HCT116 (cell line): ENCODE results near the gene FRAS1. TPM values are rescaled to one million over a fixed set of nuclear protein-coding genes. Genes with fewer than 3 reads are reported as not detected.

Experiments
- ATAC-seq: fragments of 200-7000 bp; cut with Tn5 transposase; 2 replicates; pipeline ENCODE4 v1.9.1; 2020; ENCODE audit warnings: mild to moderate bottlenecking, moderate library complexity
- BruUV-seq: library from RNA; stranded (reverse); fragments of 400-500 nt; replicated peaks from 2 replicates; lab custom pipeline; 2021; lab: Mats Ljungman, UMichigan
- CTCF ChIA-PET: fragments of 300-600 bp; sonication (Branson Sonifier 250); formaldehyde crosslinking; loops from one replicate; lab custom pipeline; 2021; ENCODE audit warnings: antibody characterized with exemption; lab: Charles Lee
- POLR2A ChIA-PET: fragments of 300-600, 350-600 bp; sonication (Branson Sonifier 250); formaldehyde crosslinking; loops from one replicate; lab custom pipeline; 2021; ENCODE audit warnings: antibody characterized with exemption; lab: Charles Lee
- RAD21 ChIA-PET, 2 experiments: fragments of 300-600 bp; sonication (Branson Sonifier 250); formaldehyde crosslinking; loops; one replicate each; lab custom pipeline; 2023; ENCODE audit warnings: low total read pairs in 2 of 2; ENCODE audit not compliant: uncharacterized antibody in 2 of 2, unreplicated experiment in 2 of 2, low non-redundant PET in 1 of 2; lab: Charles Lee
- DNase-seq: peaks from one replicate; pipeline ENCODE4 v3.0.0-alpha.2; 2010; ENCODE audit warnings: low read depth, low spot score
- H2AFZ ChIP-seq: fragments of 200-600 bp; shearing (Covaris generic), sonication (generic); 2 replicates; pipeline ENCODE4 v1.6.1; 2017; ENCODE audit warnings: low read depth, mixed run types, mixed read lengths, antibody characterized with exemption, low read length; ENCODE audit not compliant: poor library complexity, severe bottlenecking
- H3K27ac ChIP-seq: 2 replicates; pipeline ENCODE4 v1.5.1; 2012; ENCODE audit warnings: low read depth, low read length
- H3K27me3 ChIP-seq: fragments of 200-600 bp; sonication (generic); 2 replicates; pipeline ENCODE4 v1.6.1; 2016; ENCODE audit warnings: mixed run types, low read length, mixed read lengths; ENCODE audit not compliant: insufficient read depth
- H3K36me3 ChIP-seq, 2 experiments: fragments of 200-500 bp in 1 of 2; fragments of 200-600 bp in 1 of 2; sonication (Bioruptor generic) in 1 of 2; sonication (generic) in 1 of 2; 2 replicates each; pipeline versions ENCODE4 v1.5.1 to v1.6.1; 2014 to 2016; ENCODE audit warnings: low read length in 2 of 2, inconsistent platforms in 1 of 2, mixed read lengths in 1 of 2, mixed run types in 1 of 2; ENCODE audit not compliant: insufficient read depth in 2 of 2, control insufficient read depth in 1 of 2
- H3K4me1 ChIP-seq, 2 experiments: fragments of 200-600 bp in 1 of 2; sonication (generic) in 1 of 2; 2 replicates each; pipeline versions ENCODE4 v1.5.1 to v1.6.1; 2012 to 2017; ENCODE audit warnings: low read length in 2 of 2, inconsistent platforms in 1 of 2, mild to moderate bottlenecking in 1 of 2, mixed read lengths in 1 of 2, mixed run types in 1 of 2, moderate library complexity in 1 of 2; ENCODE audit not compliant: insufficient read depth in 2 of 2, control insufficient read depth in 1 of 2
- H3K4me2 ChIP-seq: fragments of 200-600 bp; sonication (generic); 2 replicates; pipeline ENCODE4 v1.6.1; 2017; ENCODE audit warnings: mixed run types, low read length, mixed read lengths
- H3K4me3 ChIP-seq, 2 experiments: fragments of 200-600 bp in 1 of 2; sonication (generic) in 1 of 2; replicated peaks in 1 of 2; 2 replicates each; pipeline ENCODE4 v1.5.1; 2011 to 2016; ENCODE audit warnings: low read length in 2 of 2, control low read depth in 1 of 2, low read depth in 1 of 2, mild to moderate bottlenecking in 1 of 2, mixed read lengths in 1 of 2, mixed run types in 1 of 2
- H3K79me2 ChIP-seq: fragments of 200-600 bp; sonication (generic); 2 replicates; pipeline ENCODE4 v1.6.1; 2017; ENCODE audit warnings: mild to moderate bottlenecking, mixed run types, low read length, moderate library complexity, mixed read lengths; ENCODE audit not compliant: insufficient read depth
- H3K9ac ChIP-seq: fragments of 200-600 bp; sonication (generic); 2 replicates; pipeline ENCODE4 v1.6.1; 2016; ENCODE audit warnings: low read length, mixed read lengths
- H3K9me2 ChIP-seq: fragments of 200-600 bp; sonication (generic), shearing (Covaris generic); 2 replicates; pipeline ENCODE4 v1.6.1; 2017; ENCODE audit warnings: mixed run types, mild to moderate bottlenecking, moderate library complexity; ENCODE audit not compliant: insufficient read depth
- H3K9me3 ChIP-seq, 2 experiments: fragments of 200-500 bp in 1 of 2; fragments of 200-600 bp in 1 of 2; sonication (Bioruptor generic) in 1 of 2; sonication (generic) in 1 of 2; 2 replicates each; pipeline ENCODE4 v1.6.1; 2014 to 2017; ENCODE audit warnings: low read length in 2 of 2, mixed read lengths in 2 of 2, inconsistent platforms in 1 of 2, low read depth in 1 of 2, mild to moderate bottlenecking in 1 of 2, mixed run types in 1 of 2, moderate library complexity in 1 of 2; ENCODE audit not compliant: control insufficient read depth in 1 of 2, insufficient read depth in 1 of 2
- H4K20me1 ChIP-seq: fragments of 200-600 bp; sonication (generic), shearing (Covaris generic); 2 replicates; pipeline ENCODE4 v1.6.1; 2017; ENCODE audit warnings: mixed run types, mild to moderate bottlenecking, moderate library complexity; ENCODE audit not compliant: insufficient read depth
- CTCF ChIP-seq, 3 experiments: fragments of 200-600 bp in 1 of 3; sonication (generic) in 1 of 3; IDR thresholded peaks in 2 of 3; conservative IDR thresholded peaks in 1 of 3; 2 replicates each; pipeline ENCODE4 v1.5.1; 2012 to 2017; ENCODE audit warnings: low read depth in 2 of 3, low read length in 2 of 3, antibody characterized with exemption in 1 of 3, borderline replicate concordance in 1 of 3, control low read depth in 1 of 3, mild to moderate bottlenecking in 1 of 3, mixed read lengths in 1 of 3, mixed run types in 1 of 3, moderate library complexity in 1 of 3; ENCODE audit not compliant: insufficient read depth in 1 of 3
- ELF1 ChIP-seq: IDR thresholded peaks from 2 replicates; pipeline ENCODE4 v1.6.1; 2012; ENCODE audit warnings: low read depth, borderline replicate concordance
- EZH2phosphoT487 ChIP-seq: fragments of 200-600 bp; IDR thresholded peaks from 2 replicates; pipeline ENCODE4 v1.6.1; 2018; ENCODE audit warnings: antibody characterized with exemption, borderline replicate concordance
- JUND ChIP-seq: IDR thresholded peaks from 2 replicates; pipeline ENCODE4 v1.6.1; 2012
- POLR2A ChIP-seq: IDR thresholded peaks from 2 replicates; pipeline ENCODE4 v1.7.0; 2011; ENCODE audit warnings: borderline replicate concordance; ENCODE audit not compliant: insufficient read depth, insufficient read length; ENCODE audit errors: extremely low read depth
- SIN3A ChIP-seq: IDR thresholded peaks from 2 replicates; pipeline ENCODE4 v1.6.1; 2012; ENCODE audit warnings: low read depth
- SP1 ChIP-seq: IDR thresholded peaks from 2 replicates; pipeline ENCODE4 v1.6.1; 2012; ENCODE audit warnings: low read depth
- TCF7L2 ChIP-seq: IDR thresholded peaks from 2 replicates; pipeline ENCODE4 v1.7.0; 2011; ENCODE audit warnings: borderline replicate concordance, inconsistent platforms; ENCODE audit not compliant: insufficient read depth, insufficient read length; ENCODE audit errors: extremely low read depth
- YY1 ChIP-seq: IDR thresholded peaks from 2 replicates; pipeline ENCODE4 v1.6.1; 2011; ENCODE audit warnings: low read length, low read depth, moderate library complexity, mild to moderate bottlenecking; ENCODE audit not compliant: insufficient replicate concordance; ENCODE audit errors: extremely low read depth
- intact Hi-C: fragments of 100-400 bp; cut with micrococcal nuclease; formaldehyde crosslinking; loops from 2 replicates; pipeline ENCODE4 v1.10.0; 2022
- total RNA-seq: library from RNA; stranded (reverse); gene quantifications from one replicate; pipeline ENCODE4 v1.2.1, GENCODE V29; 2021; ENCODE audit not compliant: unreplicated experiment

Gene FRAS1
- total RNA-seq, 1 experiment from 2014 or later: 33.5 TPM

- Histone ChIP-seq H3K4me2 (peak overlapping the region; percentile 4), H3K4me1 (peaks cover 7 to 18% of the 10 kb centered on the region in 2 experiments; a peak in 3 of 4 replicates), H2AFZ (no peak overlapping the region), H3K36me3 (no peaks in the 10 kb centered on the region), H3K27me3 (no peaks in the 10 kb centered on the region), H3K9me2 (no peaks in the 10 kb centered on the region), H3K79me2 (peaks cover 65% of the 10 kb centered on the region), H3K9me3 (no peaks in the 10 kb centered on the region), H3K4me3 (no peak overlapping the region; a peak in 1 of 4 replicates), H3K9ac (no peak overlapping the region), H4K20me1 (no peaks in the 10 kb centered on the region), H3K27ac (no peak overlapping the region)
- POLR2A ChIA-PET: interaction anchor here (0.6 to 1.3 kb wide), 9 partner anchors 11 to 522 kb away, joined by 3 to 4 read pairs (median 3); partner anchors contain the start of gene MRPL1
- DNase-seq (no peak), ATAC-seq (no peak)
- CTCF ChIA-PET: interaction anchor here (0.6 to 2.1 kb wide), 25 partner anchors 8 to 1600 kb away, joined by 3 to 17 read pairs (median 4); no protein-coding TSS in a partner anchor
- RAD21 ChIA-PET: interaction anchor here (0.6 to 0.7 kb wide), 5 partner anchors 66 to 672 kb away, joined by 3 to 7 read pairs (median 3); no protein-coding TSS in a partner anchor
- intact Hi-C loops: loop anchor here (1.0 to 5.0 kb wide), 3 partner anchors 457 to 877 kb away; partner anchors contain the start of gene PAQR3
- TF ChIP-seq EZH2phosphoT487 (no peak), POLR2A (no peak), ELF1 (no peak), YY1 (no peak), TCF7L2 (no peak), SP1 (no peak)
- TF ChIP-seq, all 23 proteins: peak for 0
- no TSS peak for BruUV-seq
Observed at GRCh38 chr4:78059938-78060337, 2.8 kb downstream of the FRAS1 start.

- Histone ChIP-seq H2AFZ (no peak overlapping the region), H3K4me3 (no peak overlapping the region), H3K27ac (no peak overlapping the region), H3K9ac (no peak overlapping the region), H3K36me3 (no peaks in the 10 kb centered on the region; a peak in 1 of 4 replicates), H3K9me2 (no peaks in the 10 kb centered on the region), H3K79me2 (peaks cover 75% of the 10 kb centered on the region), H3K27me3 (no peaks in the 10 kb centered on the region), H3K4me2 (no peak overlapping the region), H3K4me1 (peaks cover 0 to 8% of the 10 kb centered on the region in 2 experiments; a peak in 2 of 4 replicates), H4K20me1 (0 out of 2 replicates have a peak, but pooled peaks cover 6% of the 10 kb centered on the region)
- ChIA-PET POLR2A (no interaction called here), CTCF (no interaction called here), RAD21 (no interaction called here)
- BruUV-seq: no TSS peak
- intact Hi-C loops: no loop called here
- TF ChIP-seq SIN3A (no peak), CTCF (IDR thresholded peaks at IDR 0.05 in 2 of 3, conservative IDR thresholded peaks at IDR 0.05 in 1 of 3; ENCODE audit: borderline replicate concordance in 1 of 3, insufficient read depth in 1 of 3, low read depth in 2 of 3, low read length in 2 of 3) (no peak), EZH2phosphoT487 (no peak), JUND (no peak)
- TF ChIP-seq, all 23 proteins: peak for 0
- no peak for DNase-seq
- no peaks in the 10 kb centered on the region for H3K9me3 ChIP-seq
- no peak for ATAC-seq
Observed at GRCh38 chr4:78061939-78062570, 4.9 kb downstream of the FRAS1 start.
